Measurements from ENCODE around the gene KLHL11.

The KLHL11 gene

DNA sequence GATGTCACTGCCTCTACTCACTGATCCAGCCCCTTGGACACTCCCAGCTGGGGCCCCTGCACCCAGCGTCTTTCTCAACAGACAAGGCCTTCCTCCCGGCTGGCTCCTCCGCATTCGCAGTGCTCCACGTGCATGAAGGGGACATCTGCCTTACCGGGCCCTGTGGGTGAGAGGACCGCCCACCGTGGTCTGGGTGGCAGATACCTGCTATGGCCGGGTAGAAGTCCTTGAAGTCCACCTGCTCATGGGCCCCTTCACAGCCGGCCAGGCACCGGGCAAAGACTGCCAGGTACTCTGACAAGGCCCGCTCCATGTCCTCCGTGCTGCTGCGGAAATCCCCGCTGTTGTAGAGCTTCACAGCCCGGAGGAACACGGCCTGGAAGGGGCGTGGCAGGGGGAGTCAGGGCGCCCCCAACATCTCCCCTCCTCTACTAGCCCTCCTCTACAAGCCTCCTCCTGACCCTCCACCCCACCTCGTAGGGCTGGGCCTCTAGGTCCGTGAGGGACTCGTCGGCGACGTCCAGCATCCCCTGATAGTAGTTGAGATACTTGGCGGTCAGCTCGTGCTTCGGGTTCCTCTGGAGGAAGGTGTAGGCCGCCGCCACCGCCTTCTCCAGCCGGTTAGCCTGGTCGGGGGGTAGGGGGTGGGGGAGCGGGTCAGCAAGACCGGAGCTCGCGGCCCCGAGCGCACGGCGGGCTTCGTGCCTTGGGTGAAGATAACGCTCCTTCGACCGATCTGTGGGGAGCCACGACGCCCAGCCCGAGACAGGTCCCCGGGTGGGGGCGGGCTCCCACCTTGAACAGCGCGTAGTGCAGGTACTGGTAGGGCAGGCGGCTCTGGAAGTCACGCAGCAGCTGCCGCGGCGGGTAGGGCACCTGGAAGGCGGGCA, 54.3 kb downstream of the KLHL11 start:
- no peak for TF ChIP-seq ARNTL (CRISPR knock-in tag; IDR thresholded peaks at IDR 0.05; ENCODE audit: borderline replicate concordance, low read depth)
- TF ChIP-seq, protein P1, sequence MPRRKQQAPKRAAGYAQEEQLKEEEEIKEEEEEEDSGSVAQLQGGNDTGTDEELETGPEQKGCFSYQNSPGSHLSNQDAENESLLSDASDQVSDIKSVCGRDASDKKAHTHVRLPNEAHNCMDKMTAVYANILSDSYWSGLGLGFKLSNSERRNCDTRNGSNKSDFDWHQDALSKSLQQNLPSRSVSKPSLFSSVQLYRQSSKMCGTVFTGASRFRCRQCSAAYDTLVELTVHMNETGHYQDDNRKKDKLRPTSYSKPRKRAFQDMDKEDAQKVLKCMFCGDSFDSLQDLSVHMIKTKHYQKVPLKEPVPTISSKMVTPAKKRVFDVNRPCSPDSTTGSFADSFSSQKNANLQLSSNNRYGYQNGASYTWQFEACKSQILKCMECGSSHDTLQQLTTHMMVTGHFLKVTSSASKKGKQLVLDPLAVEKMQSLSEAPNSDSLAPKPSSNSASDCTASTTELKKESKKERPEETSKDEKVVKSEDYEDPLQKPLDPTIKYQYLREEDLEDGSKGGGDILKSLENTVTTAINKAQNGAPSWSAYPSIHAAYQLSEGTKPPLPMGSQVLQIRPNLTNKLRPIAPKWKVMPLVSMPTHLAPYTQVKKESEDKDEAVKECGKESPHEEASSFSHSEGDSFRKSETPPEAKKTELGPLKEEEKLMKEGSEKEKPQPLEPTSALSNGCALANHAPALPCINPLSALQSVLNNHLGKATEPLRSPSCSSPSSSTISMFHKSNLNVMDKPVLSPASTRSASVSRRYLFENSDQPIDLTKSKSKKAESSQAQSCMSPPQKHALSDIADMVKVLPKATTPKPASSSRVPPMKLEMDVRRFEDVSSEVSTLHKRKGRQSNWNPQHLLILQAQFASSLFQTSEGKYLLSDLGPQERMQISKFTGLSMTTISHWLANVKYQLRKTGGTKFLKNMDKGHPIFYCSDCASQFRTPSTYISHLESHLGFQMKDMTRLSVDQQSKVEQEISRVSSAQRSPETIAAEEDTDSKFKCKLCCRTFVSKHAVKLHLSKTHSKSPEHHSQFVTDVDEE (CRISPR knock-in tag; IDR thresholded peaks at IDR 0.05), result no peak
- no peak for TF ChIP-seq RARB (CRISPR knock-in tag; IDR thresholded peaks at IDR 0.05)
- TF ChIP-seq GLIS3 (CRISPR knock-in tag; IDR thresholded peaks at IDR 0.05), result no peak
- no peak for TF ChIP-seq ZFP3 (CRISPR knock-in tag; IDR thresholded peaks at IDR 0.05)
- TF ChIP-seq ZNF565 (CRISPR knock-in tag; conservative IDR thresholded peaks at IDR 0.05; ENCODE audit: low read depth), result no peak

DNA sequence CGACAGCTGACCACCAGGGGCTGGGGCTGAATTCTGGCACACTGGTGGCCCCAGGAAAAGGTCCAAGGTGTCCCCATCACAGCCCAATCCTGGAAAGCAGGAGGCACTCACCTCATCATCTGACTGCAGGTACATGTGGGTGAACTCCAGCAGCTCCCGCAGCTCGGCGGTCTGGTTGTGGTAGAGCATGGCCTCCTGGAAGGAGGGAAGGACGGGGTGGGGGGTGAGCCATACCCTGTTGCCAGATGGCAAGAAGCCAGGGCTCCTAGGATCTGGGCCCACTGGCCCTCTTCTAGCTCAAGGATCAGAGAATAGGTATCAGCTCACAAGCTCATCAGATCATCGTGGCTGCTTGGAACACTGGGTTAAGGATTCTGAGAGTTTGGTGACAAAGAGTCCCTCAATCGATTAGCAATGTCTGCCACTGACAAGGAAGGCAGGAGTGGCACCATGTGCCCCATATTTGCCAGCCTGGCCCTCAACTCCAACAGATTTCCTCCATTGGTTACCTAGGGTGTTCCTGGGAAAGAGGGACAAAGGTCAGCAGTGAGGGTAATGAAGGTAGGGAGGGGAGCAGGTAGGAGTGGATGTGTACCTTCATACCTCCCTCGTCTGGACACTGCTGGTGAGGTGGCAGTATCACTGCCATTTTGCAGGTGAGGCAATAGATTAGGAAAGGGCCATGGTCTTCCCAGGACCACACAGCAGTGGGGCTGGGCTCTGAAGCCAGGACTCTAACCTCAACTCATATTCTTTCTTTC, 58.4 kb downstream of the KLHL11 start:
- no peak for ATAC-seq
- TF ChIP-seq GLIS3 (CRISPR knock-in tag; IDR thresholded peaks at IDR 0.05) (no peak), CSDC2 (CRISPR knock-in tag; IDR thresholded peaks at IDR 0.05) (no peak), TOX (CRISPR knock-in tag; IDR thresholded peaks at IDR 0.05; ENCODE audit: borderline replicate concordance) (no peak), ZC3H10 (CRISPR knock-in tag; IDR thresholded peaks at IDR 0.05) (no peak), POU6F1 (CRISPR knock-in tag; IDR thresholded peaks at IDR 0.05; ENCODE audit: borderline replicate concordance, low read depth) (no peak), SNAI2 (CRISPR knock-in tag; IDR thresholded peaks at IDR 0.05) (no peak), RARB (CRISPR knock-in tag; IDR thresholded peaks at IDR 0.05) (no peak), ESRRG (CRISPR knock-in tag; IDR thresholded peaks at IDR 0.05) (no peak), PATZ1 (CRISPR knock-in tag; IDR thresholded peaks at IDR 0.05; ENCODE audit: borderline replicate concordance) (no peak), ZNF8 (CRISPR knock-in tag; IDR thresholded peaks at IDR 0.05) (no peak), ZFP30 (CRISPR knock-in tag; IDR thresholded peaks at IDR 0.05) (no peak), ISL1 (CRISPR knock-in tag; IDR thresholded peaks at IDR 0.05) (no peak), PPARA (CRISPR knock-in tag; IDR thresholded peaks at IDR 0.05; ENCODE audit: borderline replicate concordance) (no peak), ZNF70 (CRISPR knock-in tag; IDR thresholded peaks at IDR 0.05) (no peak), ARNTL (CRISPR knock-in tag; IDR thresholded peaks at IDR 0.05; ENCODE audit: borderline replicate concordance, low read depth) (no peak), BACH2 (CRISPR knock-in tag; IDR thresholded peaks at IDR 0.05; ENCODE audit: borderline replicate concordance) (no peak)
- TF ChIP-seq, protein P1 (CRISPR knock-in tag; IDR thresholded peaks at IDR 0.05), result no peak

More for the DNA sequence above, 54.3 kb downstream of the KLHL11 start:
- no peak for ATAC-seq
